ENCODE results near the gene LITAF.
"Not testable (repeated sequence)": the region's sequence is repeated elsewhere in the genome, so short reads cannot be mapped to it uniquely, and the experiment has no call there.

LITAF gene

GRCh38 chr16:11620243-11621003, 33.7 kb upstream of the LITAF start:
- no peak for DNase-seq

DNA sequence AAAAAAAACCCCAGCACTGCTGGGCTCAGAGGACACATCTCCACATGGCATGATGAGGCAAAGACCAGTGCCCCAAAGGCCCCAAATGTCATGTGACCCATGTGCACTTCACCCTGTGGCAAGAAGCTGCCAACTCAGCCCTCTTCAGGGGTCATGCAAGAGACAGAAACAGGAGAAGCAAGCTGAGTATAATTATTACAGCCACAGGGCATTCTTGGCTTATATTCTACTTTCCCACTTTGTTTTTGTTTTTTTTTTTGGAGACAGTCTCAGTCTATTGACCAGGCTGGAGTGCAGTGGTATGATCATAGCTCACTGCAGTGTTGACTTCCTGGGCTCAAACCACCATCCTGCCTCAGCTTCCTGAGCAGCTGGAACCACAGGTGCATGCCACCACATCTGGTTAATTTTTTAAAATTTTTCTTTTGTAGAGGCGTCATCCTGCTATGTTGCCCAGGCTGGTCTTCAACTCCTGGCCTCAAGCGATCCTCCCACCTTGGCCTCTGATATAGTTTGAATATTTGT, 32.7 kb upstream of the LITAF start:
- DNase-seq: no peak

DNA sequence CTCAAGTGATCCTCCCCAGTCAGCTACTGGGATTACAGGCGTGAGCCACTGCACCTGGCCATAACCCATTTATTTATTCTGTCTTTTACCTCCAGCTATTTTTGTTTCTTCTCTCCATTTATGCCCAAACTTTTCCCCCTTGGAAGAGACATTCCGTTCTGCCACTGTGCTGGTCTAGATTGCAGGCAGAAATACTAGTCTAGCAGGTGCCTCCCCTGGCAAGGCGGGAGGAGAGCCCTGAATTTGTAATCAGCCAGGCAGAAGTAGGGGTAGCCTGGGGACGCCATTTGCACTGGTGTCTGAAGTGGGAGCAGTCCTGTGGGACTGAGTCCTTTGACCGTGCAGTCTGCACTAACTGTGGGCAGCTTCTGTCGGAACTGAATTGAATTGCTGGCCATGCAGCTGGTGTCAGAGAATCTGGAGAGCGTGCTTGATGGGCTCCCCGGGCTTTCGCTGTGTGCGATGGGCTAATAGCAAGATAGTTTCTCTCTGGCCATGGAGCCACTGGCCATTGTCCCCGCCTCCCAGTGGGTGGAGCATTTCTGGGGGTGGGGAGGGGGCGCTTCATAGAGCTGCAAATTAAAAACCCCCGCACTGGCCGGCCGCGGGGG, 31.5 kb upstream of the LITAF start:
- DNase-seq: no peak

DNA sequence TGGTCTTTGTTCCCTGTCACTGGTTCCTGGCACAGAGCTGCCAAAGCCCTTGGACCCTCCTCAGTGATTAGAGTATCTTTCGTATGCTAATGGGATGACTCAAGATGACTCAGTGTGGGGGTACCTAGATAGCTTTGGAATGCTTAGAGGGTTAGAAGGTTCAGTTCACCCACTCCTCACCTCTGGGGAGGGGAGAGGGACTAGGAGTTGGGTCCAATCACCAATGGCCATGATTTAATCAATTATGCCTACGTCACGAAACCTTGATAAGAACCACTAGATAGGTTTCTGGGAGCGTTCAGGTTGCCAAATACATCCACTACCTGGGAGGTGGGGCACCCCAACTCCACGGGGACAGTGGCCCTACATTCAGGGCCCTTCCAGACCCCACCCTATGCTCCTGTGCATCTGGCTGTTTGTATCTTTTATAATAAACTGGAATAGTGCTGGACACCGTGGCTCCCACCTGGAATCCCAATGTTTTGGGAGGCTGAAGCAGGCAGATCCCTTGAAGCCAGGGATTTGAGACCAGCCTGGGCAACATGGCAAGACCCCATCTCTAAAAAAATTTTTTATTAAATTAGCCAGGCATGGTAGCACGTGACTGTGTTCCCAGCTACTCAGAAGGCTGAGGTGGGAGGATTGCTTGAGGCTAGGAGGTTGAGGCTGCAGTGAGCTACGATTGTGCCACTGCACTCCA, 29.2 kb upstream of the LITAF start:
- peak; percentile 9 for DNase-seq

- DNase-seq: no peak
Measured at GRCh38 chr16:11614587-11615175, 28.0 kb upstream of the LITAF start.

GRCh38 chr16:11613381-11614303, 26.9 kb upstream of the LITAF start:
- peak; percentile 93 for DNase-seq

GRCh38 chr16:11612665-11613025, 25.9 kb upstream of the LITAF start:
- DNase-seq: no peak

GRCh38 chr16:11611871-11612664, 25.3 kb upstream of the LITAF start:
- DNase-seq: peak; percentile 64

DNA sequence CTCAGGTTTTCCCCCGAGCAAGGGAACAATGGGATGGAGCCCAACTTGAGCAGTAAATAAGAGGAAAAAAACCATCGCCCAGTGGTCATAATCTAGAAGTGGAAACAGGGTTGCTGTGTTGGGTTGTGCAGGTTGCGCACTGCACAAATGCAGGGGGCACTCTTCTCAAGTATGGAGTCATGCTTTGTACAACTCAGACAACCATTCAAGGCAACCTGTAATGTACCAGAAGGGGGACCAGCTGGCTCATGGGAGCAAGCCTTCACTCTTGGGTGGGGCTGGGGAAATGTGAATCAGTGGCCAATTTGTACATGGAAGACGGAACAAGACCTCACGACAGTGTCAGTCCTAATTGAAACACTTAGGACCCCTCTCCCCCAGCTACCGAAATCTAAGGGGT, 23.9 kb upstream of the LITAF start:
- DNase-seq: no peak

DNA sequence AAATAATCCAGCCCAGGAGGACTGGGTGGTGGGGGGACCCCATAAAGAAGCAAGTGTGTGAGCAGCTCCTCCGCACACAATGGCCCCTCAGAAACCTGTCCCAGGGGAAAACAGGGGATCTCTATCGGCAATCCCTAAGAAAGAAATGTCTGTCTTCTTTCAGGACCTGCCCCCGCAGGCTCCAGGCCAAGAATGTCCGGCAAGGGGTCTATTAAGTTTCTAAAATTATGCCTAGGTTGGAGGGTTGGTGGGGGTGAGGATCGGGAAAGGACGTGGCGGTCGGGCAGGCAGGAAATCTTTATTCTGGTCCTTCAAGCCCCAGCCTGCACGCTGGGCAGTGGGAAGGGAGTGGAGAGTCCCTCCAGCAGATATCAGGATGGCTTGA, 23.4 kb upstream of the LITAF start:
- DNase-seq: no peak

DNA sequence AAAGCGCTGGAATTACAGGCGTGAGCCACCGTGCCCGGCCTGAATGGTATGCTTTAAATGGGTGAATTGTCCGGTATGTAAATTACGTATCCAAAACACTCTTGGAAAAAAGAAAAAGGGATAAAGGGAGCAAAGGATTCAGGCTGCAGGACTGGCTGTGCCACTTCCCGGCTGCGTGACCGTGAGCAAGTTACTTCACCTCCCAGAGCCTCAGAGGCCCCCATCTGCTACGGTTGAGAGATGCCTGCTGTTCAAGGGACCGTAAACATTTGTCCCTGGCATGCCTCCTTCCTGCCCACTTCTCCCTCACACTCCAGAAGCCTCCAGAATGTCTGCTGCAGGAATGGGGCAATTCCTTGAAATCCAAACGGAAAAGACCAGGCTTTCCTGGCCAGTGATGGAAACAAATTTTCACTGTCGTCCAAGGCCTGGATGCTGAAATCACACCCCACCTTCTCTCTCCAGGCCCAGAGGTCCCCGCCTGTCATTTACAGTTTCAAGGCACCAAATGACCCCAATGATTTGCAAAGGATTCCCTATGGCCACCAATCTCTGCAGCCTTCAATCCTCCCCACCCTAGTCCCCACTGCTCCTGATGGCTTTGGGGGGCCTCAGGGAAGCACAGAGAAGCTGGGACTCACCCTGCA, 22.9 kb upstream of the LITAF start:
- no peak for DNase-seq

DNA sequence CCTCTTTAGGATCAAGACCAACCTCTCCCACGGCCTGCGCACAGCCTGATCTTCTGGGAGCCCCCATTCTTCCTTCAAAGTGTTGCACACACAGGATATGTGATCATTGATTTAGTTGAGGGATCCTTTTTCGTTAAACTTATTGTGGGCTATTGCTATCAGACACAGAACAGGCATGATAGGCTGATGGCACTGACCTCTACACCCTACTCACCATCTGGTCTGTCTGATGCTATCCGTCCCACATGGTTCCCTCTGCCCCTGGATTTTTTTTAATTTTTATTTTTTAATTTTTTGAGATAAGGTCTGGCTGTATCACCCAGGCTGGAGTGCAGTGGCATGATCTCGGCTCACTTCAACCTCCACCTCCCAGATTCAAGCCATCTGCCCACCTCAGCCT, 19.2 kb upstream of the LITAF start:
- DNase-seq: peak; percentile 11

- no peak for DNase-seq
Measured at GRCh38 chr16:11605564-11605886, 18.8 kb upstream of the LITAF start.

DNA sequence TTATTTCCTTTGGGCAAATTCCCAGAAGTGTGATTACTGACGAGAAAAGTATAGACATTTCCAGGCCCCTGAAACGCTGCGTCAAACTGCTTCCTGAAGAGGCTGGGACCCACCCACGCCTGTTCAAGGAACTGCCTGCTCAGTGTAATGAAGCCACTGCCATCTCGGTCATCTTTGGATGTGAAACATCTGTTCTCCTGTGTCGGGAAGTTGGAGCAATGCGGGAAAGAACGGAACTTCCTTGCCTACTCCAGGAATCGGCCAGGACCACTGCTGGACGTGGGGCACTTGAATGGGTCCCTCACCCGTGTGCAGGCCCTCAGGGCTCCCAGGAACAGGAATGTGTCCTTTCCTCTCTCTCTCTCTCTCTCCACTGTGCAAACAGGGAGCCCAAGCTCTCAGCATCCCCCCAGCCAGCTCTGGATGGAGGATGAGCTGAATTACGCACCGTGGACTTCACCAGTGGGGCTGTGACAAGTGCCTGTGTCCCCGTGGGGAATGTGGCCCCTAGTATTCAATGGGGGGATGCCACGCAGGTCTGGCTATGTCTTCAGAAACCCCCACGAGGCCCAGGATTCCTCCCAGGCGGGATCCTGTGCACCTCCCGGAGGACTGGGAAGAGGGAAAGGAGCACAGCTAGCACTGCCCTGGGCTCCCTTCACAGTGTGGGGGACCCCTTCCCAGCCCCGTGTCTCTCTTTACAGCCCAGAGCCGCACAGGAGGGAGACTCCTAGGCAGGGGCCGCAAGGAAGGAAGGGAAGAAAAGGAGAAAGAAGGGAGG, 18.3 kb upstream of the LITAF start:
- no peak for DNase-seq

DNA sequence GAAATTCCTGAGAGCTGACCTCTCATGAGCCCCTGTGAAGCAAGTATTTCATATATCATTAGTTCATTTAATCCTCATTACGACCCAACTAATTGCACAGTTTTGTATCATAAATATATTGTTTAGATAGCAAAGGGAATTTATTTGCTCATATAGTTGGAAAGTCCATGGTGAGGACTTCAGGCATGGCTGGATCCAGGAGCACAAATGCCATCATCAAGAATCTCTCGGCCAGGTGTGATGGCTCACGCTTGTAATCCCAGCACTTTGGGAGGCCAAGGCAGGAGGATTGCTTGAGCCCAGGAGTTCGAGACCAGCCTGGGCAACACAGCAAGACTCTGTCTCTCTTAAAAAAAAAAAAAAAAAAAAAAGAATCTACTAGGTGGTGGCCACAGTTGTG, 17.6 kb upstream of the LITAF start:
- not testable (repeated sequence) for DNase-seq

DNA sequence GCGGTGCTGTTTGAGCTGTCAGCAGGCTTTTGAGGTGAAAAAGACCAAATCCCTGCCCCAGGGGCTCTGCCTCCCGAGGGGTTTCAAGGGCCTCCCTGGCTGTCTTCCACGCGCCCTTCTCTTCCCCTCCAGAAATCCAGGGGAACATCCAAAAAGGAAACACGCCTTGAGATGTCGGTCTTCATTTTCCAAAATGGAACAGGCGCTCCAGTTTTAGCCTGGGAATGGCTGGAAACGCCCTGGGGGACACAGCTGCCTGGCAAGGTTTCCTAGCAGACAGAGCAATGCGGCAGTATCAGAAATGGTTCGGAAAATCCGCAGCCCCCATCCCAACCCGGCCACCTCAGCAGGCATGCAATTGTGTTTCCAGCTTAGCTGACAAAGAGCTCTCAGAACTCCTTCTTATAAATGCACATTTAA, 16.6 kb upstream of the LITAF start:
- no peak for DNase-seq

DNA sequence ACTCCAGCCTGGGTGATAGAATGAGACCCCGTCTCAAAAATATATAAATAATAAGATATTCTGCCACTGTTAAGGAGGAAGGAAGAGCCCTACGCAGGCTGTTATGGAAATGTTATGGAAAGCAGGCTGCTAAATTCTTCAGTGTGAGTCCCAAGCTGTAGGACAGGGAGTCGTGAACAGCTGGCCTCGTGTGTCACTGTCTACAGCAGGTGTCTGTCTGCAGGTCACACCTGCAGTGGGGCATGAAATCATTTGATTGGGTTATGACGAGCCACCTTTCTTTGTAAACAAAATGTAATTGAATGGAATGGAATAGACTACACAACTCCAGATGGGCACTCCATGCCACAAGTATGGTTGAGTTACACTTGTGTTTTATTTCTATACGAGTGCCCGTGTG, 15.6 kb upstream of the LITAF start:
- no peak for DNase-seq

DNA sequence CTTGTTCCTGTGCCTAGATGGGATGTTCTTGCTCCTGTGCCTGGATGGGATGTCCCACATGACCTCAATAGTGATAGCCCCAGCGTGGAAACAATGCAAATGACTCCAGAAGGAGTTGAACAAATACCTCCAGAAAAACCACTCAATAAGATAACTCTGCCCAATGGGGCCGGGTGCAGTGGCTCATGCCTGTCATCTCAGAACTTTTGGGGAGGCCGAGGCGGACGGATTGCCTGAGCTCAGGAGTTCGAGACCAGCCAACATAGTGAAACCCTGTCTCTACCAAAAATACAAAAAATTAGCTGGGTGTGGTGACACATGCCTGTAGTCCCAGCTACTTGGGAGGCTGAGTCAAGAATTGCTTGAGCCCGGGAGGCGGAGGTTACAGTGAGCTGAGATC, 15.2 kb upstream of the LITAF start:
- DNase-seq: no peak

DNA sequence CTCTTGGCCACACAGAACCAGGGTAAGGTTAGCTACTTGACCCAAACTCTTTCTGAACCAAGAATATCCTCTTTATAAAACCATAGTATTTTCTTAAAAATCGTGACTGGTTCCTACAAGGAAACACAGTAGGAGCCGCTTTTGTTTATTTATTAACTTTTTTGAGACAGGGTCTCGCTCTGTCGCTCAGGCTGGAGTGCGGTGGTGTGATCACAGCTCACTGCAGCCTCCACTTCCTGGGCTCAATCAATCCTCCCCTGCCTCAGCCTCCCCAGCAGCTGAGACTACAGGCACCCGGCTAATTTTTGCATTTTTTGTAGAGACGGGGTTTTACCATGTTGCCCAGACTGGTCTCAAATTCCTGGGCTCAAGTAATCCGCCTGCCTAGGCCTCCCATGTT, 14.7 kb upstream of the LITAF start:
- no peak for DNase-seq

GRCh38 chr16:11599579-11599978, 12.9 kb upstream of the LITAF start:
- no peak for DNase-seq

Data from OCI-M1 (cell line).